H1 (cell line): ENCODE results near the gene ATAD3B. TPM values are rescaled to one million over a fixed set of nuclear protein-coding genes. Genes with fewer than 3 reads are reported as not detected.
A peak's percentile ranks its signal among the peaks of the same experiment; 100 is the strongest.

Experiments used
- CTCF ChIA-PET: fragments of 300-600 bp; sonication (Branson Sonifier 250); formaldehyde crosslinking; loops from one replicate; lab custom pipeline; 2021; ENCODE audit not compliant: partially characterized antibody; lab: Charles Lee
- POLR2A ChIA-PET: fragments of 300-600 bp; sonication (Branson Sonifier 250); formaldehyde crosslinking; loops from one replicate; lab custom pipeline; 2021; ENCODE audit warnings: inconsistent platforms; ENCODE audit not compliant: partially characterized antibody; lab: Charles Lee
- DNase-seq, 2 experiments: peaks; one replicate each; pipeline versions ENCODE4 v3.0.0 to v3.0.0-alpha.2; 2010 to 2022; ENCODE audit warnings: low spot score in 2 of 2, low read depth in 1 of 2, mixed read lengths in 1 of 2
- FAIRE-seq: peaks from 2 replicates; lab custom pipeline; 2011; peaks lifted over from hg19 to GRCh38; lab: Jason Lieb, UNC
- H2AFZ ChIP-seq: 2 replicates; pipeline ENCODE4 v1.8.1; 2012; ENCODE audit warnings: low read length, inconsistent platforms
- H2AK5ac ChIP-seq: 2 replicates; pipeline ENCODE4 v1.6.1; 2013; ENCODE audit warnings: low read depth, low read length
- H2BK120ac ChIP-seq: replicated peaks from 2 replicates; pipeline ENCODE3; 2013; ENCODE audit warnings: low read depth, low read length, inconsistent platforms
- H2BK12ac ChIP-seq: 2 replicates; pipeline ENCODE4 v1.6.1; 2013; ENCODE audit warnings: low read depth, low read length
- H2BK15ac ChIP-seq: 2 replicates; pipeline ENCODE4 v1.6.1; 2013; ENCODE audit warnings: low read length
- H2BK20ac ChIP-seq: 2 replicates; pipeline ENCODE4 v1.6.1; 2013; ENCODE audit warnings: low read length
- H2BK5ac ChIP-seq: 2 replicates; pipeline ENCODE4 v1.6.1; 2013; ENCODE audit warnings: low read depth, low read length
- H3K14ac ChIP-seq: 2 replicates; pipeline ENCODE4 v1.6.1; 2013; ENCODE audit warnings: inconsistent platforms; ENCODE audit not compliant: insufficient read length
- H3K18ac ChIP-seq: 2 replicates; pipeline ENCODE4 v1.6.1; 2013; ENCODE audit warnings: low read length; ENCODE audit errors: extremely low read depth
- H3K23ac ChIP-seq: 2 replicates; pipeline ENCODE4 v1.6.1; 2013; ENCODE audit warnings: inconsistent platforms; ENCODE audit not compliant: insufficient read length
- H3K23me2 ChIP-seq: 2 replicates; pipeline ENCODE4 v1.6.1; 2013; ENCODE audit warnings: low read depth, low read length
- H3K27ac ChIP-seq: 2 replicates; pipeline ENCODE4 v1.6.1; 2011; ENCODE audit warnings: low read depth, low read length, inconsistent platforms
- H3K27me3 ChIP-seq, 4 experiments: replicated peaks in 1 of 4; 1 replicate in 1 of 4; 2 replicates in 3 of 4; pipeline versions ENCODE4 v1.6.1 to v1.8.1; 2011 to 2013; ENCODE audit warnings: low read length in 3 of 4, mild to moderate bottlenecking in 3 of 4, inconsistent platforms in 2 of 4, mixed read lengths in 2 of 4, moderate library complexity in 1 of 4; ENCODE audit not compliant: control insufficient read depth in 3 of 4, insufficient read depth in 3 of 4; ENCODE audit errors: extremely low read depth in 1 of 4
- H3K36me3 ChIP-seq, 4 experiments: 2 replicates each; pipeline versions ENCODE4 v1.6.1 to v1.8.1; 2011 to 2013; ENCODE audit warnings: mild to moderate bottlenecking in 4 of 4, low read length in 3 of 4, moderate library complexity in 2 of 4, control low read depth in 1 of 4, inconsistent platforms in 1 of 4; ENCODE audit not compliant: insufficient read depth in 4 of 4, control insufficient read depth in 2 of 4
- H3K4ac ChIP-seq: replicated peaks from 2 replicates; pipeline ENCODE3; 2013; ENCODE audit warnings: low read length, low read depth, mixed read lengths, inconsistent platforms; ENCODE audit not compliant: insufficient read length
- H3K4me1 ChIP-seq, 4 experiments: replicated peaks in 1 of 4; 1 replicate in 1 of 4; 2 replicates in 3 of 4; pipeline versions ENCODE4 v1.6.1 to v1.8.1; 2011 to 2013; ENCODE audit warnings: low read length in 3 of 4, inconsistent platforms in 2 of 4, mixed read lengths in 1 of 4; ENCODE audit not compliant: insufficient read depth in 4 of 4, control insufficient read depth in 3 of 4
- H3K4me2 ChIP-seq, 2 experiments: 2 replicates each; pipeline versions ENCODE4 v1.6.1 to v1.8.1; 2011 to 2013; ENCODE audit warnings: low read depth in 2 of 2, low read length in 2 of 2, control low read depth in 1 of 2, inconsistent platforms in 1 of 2, mild to moderate bottlenecking in 1 of 2; ENCODE audit not compliant: insufficient read depth in 1 of 2
- H3K4me3 ChIP-seq, 4 experiments: fragments of 200-600, 300-600 bp in 1 of 4; sonication (generic), shearing (Covaris generic), sonication (Bioruptor Twin) in 1 of 4; 2 replicates each; pipeline versions ENCODE4 v1.5.1 to v1.8.1; 2011 to 2016; ENCODE audit warnings: low read length in 4 of 4, low read depth in 3 of 4, control low read depth in 2 of 4, inconsistent platforms in 2 of 4, mild to moderate bottlenecking in 2 of 4, mixed read lengths in 1 of 4, moderate library complexity in 1 of 4; ENCODE audit not compliant: insufficient read depth in 2 of 4; ENCODE audit errors: extremely low read depth in 1 of 4
- H3K56ac ChIP-seq: replicated peaks from 2 replicates; pipeline ENCODE3; 2013; ENCODE audit warnings: low read depth, mild to moderate bottlenecking, mixed read lengths, low read length, inconsistent platforms; ENCODE audit not compliant: insufficient read length
- H3K79me1 ChIP-seq: 2 replicates; pipeline ENCODE4 v1.6.1; 2013; ENCODE audit warnings: low read depth, low read length, control low read depth
- H3K79me2 ChIP-seq, 2 experiments: 2 replicates each; pipeline versions ENCODE4 v1.6.1 to v1.8.1; 2012 to 2013; ENCODE audit warnings: low read length in 2 of 2, mild to moderate bottlenecking in 2 of 2, inconsistent platforms in 1 of 2; ENCODE audit not compliant: insufficient read depth in 2 of 2, control insufficient read depth in 1 of 2
- H3K9ac ChIP-seq, 4 experiments: replicated peaks in 1 of 4; 1 replicate in 1 of 4; 2 replicates in 3 of 4; pipeline versions ENCODE4 v1.6.1 to v1.8.1; 2011 to 2013; ENCODE audit warnings: low read depth in 3 of 4, low read length in 3 of 4, control low read depth in 2 of 4, mild to moderate bottlenecking in 2 of 4, moderate library complexity in 2 of 4, inconsistent platforms in 1 of 4; ENCODE audit errors: extremely low read depth in 1 of 4
- H3K9me3 ChIP-seq, 2 experiments: 2 replicates each; pipeline versions ENCODE4 v1.6.1 to v1.8.1; 2012 to 2013; ENCODE audit warnings: mild to moderate bottlenecking in 2 of 2, moderate library complexity in 2 of 2, control low read depth in 1 of 2, inconsistent platforms in 1 of 2, low read depth in 1 of 2, low read length in 1 of 2, mixed read lengths in 1 of 2; ENCODE audit not compliant: insufficient read depth in 2 of 2
- H4K20me1 ChIP-seq, 2 experiments: replicated peaks in 1 of 2; 2 replicates each; pipeline versions ENCODE3 to v1.8.1; 2011 to 2013; ENCODE audit warnings: inconsistent platforms in 2 of 2, low read length in 2 of 2, mild to moderate bottlenecking in 1 of 2; ENCODE audit not compliant: insufficient read depth in 2 of 2, control insufficient read depth in 1 of 2
- H4K5ac ChIP-seq: 2 replicates; pipeline ENCODE4 v1.6.1; 2013; ENCODE audit warnings: low read length, low read depth, mixed read lengths, inconsistent platforms; ENCODE audit not compliant: insufficient read length
- H4K8ac ChIP-seq: 2 replicates; pipeline ENCODE4 v1.8.0; 2013; ENCODE audit warnings: mild to moderate bottlenecking, moderate library complexity, low read length, inconsistent platforms; ENCODE audit not compliant: insufficient read depth; ENCODE audit errors: extremely low read depth
- H4K91ac ChIP-seq: replicated peaks from 2 replicates; pipeline ENCODE3; 2013; ENCODE audit warnings: low read length, mixed read lengths, inconsistent platforms; ENCODE audit not compliant: insufficient read length
- BRCA1 ChIP-seq: IDR thresholded peaks from 2 replicates; pipeline ENCODE4 v1.6.1; 2012; ENCODE audit warnings: low read depth, low read length, improper control_type of control experiment
- CBX5 ChIP-seq: fragments of 300-800, 300-1000 bp; sonication (generic); IDR thresholded peaks from 2 replicates; pipeline ENCODE4 v1.7.1; 2016; ENCODE audit warnings: antibody characterized with exemption, low read length, low read depth
- HDAC2 ChIP-seq, 2 experiments: fragments of 300-600 bp in 1 of 2; sonication (generic) in 1 of 2; IDR thresholded peaks; 2 replicates each; pipeline ENCODE4 v1.6.1; 2011 to 2012; ENCODE audit warnings: low read depth in 2 of 2, low read length in 2 of 2, mild to moderate bottlenecking in 2 of 2, moderate library complexity in 2 of 2, borderline replicate concordance in 1 of 2, inconsistent platforms in 1 of 2
- JUND ChIP-seq: IDR thresholded peaks from 2 replicates; pipeline ENCODE4 v1.6.1; 2011; ENCODE audit warnings: mild to moderate bottlenecking, improper control_type of control experiment, low read length
- KDM4A ChIP-seq: IDR thresholded peaks from one replicate; pipeline ENCODE4 v1.7.1; 2012; ENCODE audit warnings: low read depth, mild to moderate bottlenecking, moderate library complexity, low read length, inconsistent platforms; ENCODE audit not compliant: severe bottlenecking
- NRF1 ChIP-seq: IDR thresholded peaks from 2 replicates; pipeline ENCODE4 v1.6.1; 2011; ENCODE audit warnings: mild to moderate bottlenecking, low read depth, low read length, improper control_type of control experiment
- PHF8 ChIP-seq: fragments of 200-600 bp; sonication (generic); conservative IDR thresholded peaks from 2 replicates; pipeline ENCODE4 v1.7.1; 2012; ENCODE audit warnings: low read depth, mild to moderate bottlenecking, inconsistent platforms, low read length, moderate library complexity
- SIX5 ChIP-seq: IDR thresholded peaks from 2 replicates; pipeline ENCODE4 v1.6.1; 2011; ENCODE audit warnings: mild to moderate bottlenecking, low read depth, low read length
- WGBS, 2 experiments: shearing (Covaris generic) in 1 of 2; methylation state at CpG; one replicate each; pipeline versions ENCODE4 v1.1.6 to v1.1.7; 2013 to 2015; ENCODE audit warnings: low lambda C conversion rate in 2 of 2, mixed read lengths in 2 of 2, inconsistent platforms in 1 of 2, low coverage in 1 of 2, missing lambda C conversion rate in 1 of 2; ENCODE audit not compliant: insufficient replicate concordance in 2 of 2, insufficient coverage in 1 of 2, insufficient read length in 1 of 2; ENCODE audit errors: extremely low coverage in 1 of 2, missing lambda C conversion rate in 1 of 2; 5-methylcytosine and 5-hydroxymethylcytosine counted together
- polyA plus RNA-seq, 7 experiments: library from polyadenylated mRNA; depleted of rRNA in 3 of 7; stranded (reverse) in 5 of 7; unstranded in 2 of 7; fragments of >200 nt in 5 of 7; fragments of 200-250 nt in 2 of 7; gene quantifications; 1 replicate in 5 of 7; 2 replicates in 1 of 7; 4 replicates in 1 of 7; pipeline versions ENCODE4 v1.2.1 to v1.2.3, GENCODE V29; 2011 to 2013; ENCODE audit warnings: missing spikeins in 2 of 7, mixed read lengths in 2 of 7
- total RNA-seq: library from RNA; stranded (reverse); fragmentation: NEBNext Ultra II Directional; extraction: Animal tissue kit (Norgen Biotek cat#: 25700); gene quantifications from 2 replicates; pipeline ENCODE4 v1.2.1, GENCODE V29; 2021
- TF ChIP-seq, protein P1 (sequence below): IDR thresholded peaks from 2 replicates; pipeline ENCODE4 v1.6.1; 2012; ENCODE audit warnings: inconsistent platforms

Gene ATAD3B
- total and polyA plus RNA-seq, 2 of the 8 experiments (the other 6 are each of a cell fraction or from before 2014, with no cell fraction given): 31.3 to 63.0 TPM

DNA sequence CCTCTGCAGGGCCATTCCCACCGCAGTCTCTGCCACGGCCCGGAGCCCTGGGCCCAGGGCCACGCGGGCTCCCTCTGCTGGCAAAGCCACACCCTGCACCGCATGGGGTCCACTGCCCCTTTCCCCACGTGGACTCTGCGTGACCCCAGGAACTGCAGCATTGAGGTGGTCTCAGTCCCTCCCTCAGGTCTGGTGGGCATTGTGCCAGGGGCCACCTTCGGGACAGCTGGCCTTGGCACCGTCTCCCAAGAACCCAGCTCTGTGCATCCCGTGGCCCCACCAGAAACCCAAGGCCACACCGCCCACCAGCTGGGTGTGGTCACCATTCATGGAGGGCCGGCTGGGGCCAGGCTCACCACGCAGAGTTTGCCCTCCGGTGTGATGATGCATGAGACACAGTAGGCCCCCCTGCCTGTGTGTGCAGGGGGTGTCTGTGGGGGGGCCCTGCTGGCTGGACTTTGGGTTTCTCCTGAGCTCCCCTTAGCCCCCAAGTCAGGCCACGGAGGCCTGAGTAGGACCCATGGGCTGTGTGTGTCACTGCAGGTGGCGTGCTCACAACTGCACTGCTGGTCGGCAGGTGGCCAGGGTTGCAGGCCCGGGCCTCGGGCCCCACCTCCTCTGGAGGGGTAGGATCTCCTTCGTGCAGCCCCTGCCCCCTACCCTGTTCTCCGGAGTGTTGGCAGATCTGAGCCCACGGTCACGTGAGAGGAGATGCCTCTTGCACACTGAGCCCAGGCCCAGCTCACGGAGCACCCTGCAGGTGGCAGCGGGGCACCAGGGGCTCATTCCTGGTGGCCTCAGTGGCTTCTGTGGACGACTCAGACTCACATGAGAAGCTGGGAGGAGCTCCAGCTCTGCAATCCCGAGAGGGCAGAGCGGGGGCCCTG, 30.3 kb upstream of the ATAD3B start:
- CTCF ChIA-PET: interaction anchor here (0.6 to 4.3 kb wide), 29 partner anchors 10 to 181 kb away, joined by 3 to 36 read pairs (median 4); partner anchors contain the start of genes CCNL2 and MRPL20
- no peak overlapping the region for H3K4me2 ChIP-seq
- FAIRE-seq: no peak
- TF ChIP-seq PHF8 (no peak), KDM4A (no peak), SIX5 (no peak), CBX5 (no peak), HDAC2 (IDR thresholded peaks at IDR 0.05; ENCODE audit: borderline replicate concordance in 1 of 2, low read depth in 2 of 2, low read length in 2 of 2) (no peak), NRF1 (no peak), JUND (no peak), BRCA1 (no peak)
- TF ChIP-seq, protein P1, sequence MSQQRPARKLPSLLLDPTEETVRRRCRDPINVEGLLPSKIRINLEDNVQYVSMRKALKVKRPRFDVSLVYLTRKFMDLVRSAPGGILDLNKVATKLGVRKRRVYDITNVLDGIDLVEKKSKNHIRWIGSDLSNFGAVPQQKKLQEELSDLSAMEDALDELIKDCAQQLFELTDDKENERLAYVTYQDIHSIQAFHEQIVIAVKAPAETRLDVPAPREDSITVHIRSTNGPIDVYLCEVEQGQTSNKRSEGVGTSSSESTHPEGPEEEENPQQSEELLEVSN: no peak

More for the DNA sequence above, 30.3 kb upstream of the ATAD3B start:
- no peak overlapping the region for H3K9ac ChIP-seq
- peak in 1 of 2 experiments; percentile 87 for DNase-seq
- 0 out of 2 replicates have a peak overlapping the region, but pooled peaks have one; percentile 72 for H2BK15ac ChIP-seq
- H3K9me3 ChIP-seq: no peaks in the 10 kb centered on the region
- no peak overlapping the region for H2AK5ac ChIP-seq
- peaks cover 4 to 6% of the 10 kb centered on the region in 2 experiments for H4K20me1 ChIP-seq
- peaks cover 0 to 3% (median 0%) of the 10 kb centered on the region in 4 experiments; a peak in 2 of 7 replicates for H3K27me3 ChIP-seq
- H2BK12ac ChIP-seq: no peak overlapping the region
- H3K4me1 ChIP-seq: peaks cover 0 to 4% (median 3%) of the 10 kb centered on the region in 4 experiments; a peak in 5 of 7 replicates
- no peak overlapping the region for H3K18ac ChIP-seq
- no peak overlapping the region for H2BK120ac ChIP-seq
- peaks cover 0 to 7% of the 10 kb centered on the region in 2 experiments; a peak in 1 of 4 replicates for H3K79me2 ChIP-seq
- no peak overlapping the region for H3K23ac ChIP-seq
- no peak overlapping the region for H2BK20ac ChIP-seq
- H3K4ac ChIP-seq: no peak overlapping the region
- no peak overlapping the region for H2AFZ ChIP-seq
- POLR2A ChIA-PET: interaction anchor here (0.7 to 22.9 kb wide), 10 partner anchors 8 to 116 kb away, joined by 3 to 515 read pairs (median 4); partner anchors contain the start of genes AURKAIP1, CCNL2 and MRPL20
- no peak overlapping the region for H3K56ac ChIP-seq
- H3K14ac ChIP-seq: no peak overlapping the region
- no peak overlapping the region for H3K4me3 ChIP-seq
- H4K91ac ChIP-seq: no peak overlapping the region
- H3K36me3 ChIP-seq: peaks cover 0 to 7% (median 0%) of the 10 kb centered on the region in 4 experiments; a peak in 1 of 8 replicates
- no peaks in the 10 kb centered on the region for H3K79me1 ChIP-seq
- H3K23me2 ChIP-seq: peaks cover 1% of the 10 kb centered on the region; the same call in 1 of the 2 replicates
- no peak overlapping the region for H4K5ac ChIP-seq
- H2BK5ac ChIP-seq: no peak overlapping the region; the same call in 1 of the 2 replicates
- peak overlapping the region; percentile 71 for H4K8ac ChIP-seq
- 89% methylated on average over 27 of the region's 29 CpGs; no CpG with 5 or more reads in 1 of the 2 experiments for WGBS, 2 experiments
- H3K27ac ChIP-seq: no peak overlapping the region
